H9 (cell line): ENCODE results near the gene KLF13. TPM values are rescaled to one million over a fixed set of nuclear protein-coding genes. Genes with fewer than 3 reads are reported as not detected.

Experiments used
- DNase-seq: peaks from one replicate; pipeline ENCODE4 v3.0.0-alpha.2; 2017
- H2AFZ ChIP-seq: one replicate; pipeline ENCODE4 v1.6.1; 2013; ENCODE audit warnings: mild to moderate bottlenecking, low read length, control low read depth, moderate library complexity
- H2AK5ac ChIP-seq: 2 replicates; pipeline ENCODE4 v1.6.1; 2013; ENCODE audit warnings: low read length, control low read depth, mixed read lengths; ENCODE audit not compliant: insufficient read length
- H2BK120ac ChIP-seq: one replicate; pipeline ENCODE4 v1.6.1; 2013; ENCODE audit warnings: low read depth, mild to moderate bottlenecking, low read length, control low read depth, inconsistent platforms; ENCODE audit not compliant: poor library complexity, severe bottlenecking
- H2BK12ac ChIP-seq: 2 replicates; pipeline ENCODE4 v1.6.1; 2013; ENCODE audit warnings: low read length, control low read depth, mixed read lengths, low read depth; ENCODE audit not compliant: insufficient read length
- H2BK15ac ChIP-seq: 2 replicates; pipeline ENCODE4 v1.6.1; 2013; ENCODE audit warnings: low read depth, low read length, control low read depth
- H2BK20ac ChIP-seq: one replicate; pipeline ENCODE4 v1.6.1; 2013; ENCODE audit warnings: low read depth, mild to moderate bottlenecking, low read length, control low read depth, inconsistent platforms; ENCODE audit not compliant: poor library complexity, severe bottlenecking
- H2BK5ac ChIP-seq: 2 replicates; pipeline ENCODE4 v1.6.1; 2013; ENCODE audit warnings: low read length, control low read depth, mixed read lengths; ENCODE audit not compliant: insufficient read length
- H3K14ac ChIP-seq: 2 replicates; pipeline ENCODE4 v1.6.1; 2013; ENCODE audit warnings: low read length, control low read depth; ENCODE audit not compliant: insufficient read depth
- H3K18ac ChIP-seq: 2 replicates; pipeline ENCODE4 v1.6.1; 2013; ENCODE audit warnings: low read depth, mild to moderate bottlenecking, mixed read lengths, low read length, control low read depth; ENCODE audit not compliant: insufficient read length
- H3K23ac ChIP-seq: 2 replicates; pipeline ENCODE4 v1.6.1; 2013; ENCODE audit warnings: low read length, control low read depth, mixed read lengths, low read depth; ENCODE audit not compliant: insufficient read length
- H3K23me2 ChIP-seq: 2 replicates; pipeline ENCODE4 v1.6.1; 2013; ENCODE audit warnings: low read depth, mild to moderate bottlenecking, mixed read lengths, low read length, control low read depth; ENCODE audit not compliant: insufficient read length, poor library complexity, severe bottlenecking
- H3K27ac ChIP-seq: 2 replicates; pipeline ENCODE4 v1.5.1; 2013; ENCODE audit warnings: low read length, control low read depth, mixed read lengths, low read depth; ENCODE audit not compliant: insufficient read length
- H3K27me3 ChIP-seq: 2 replicates; pipeline ENCODE4 v1.6.1; 2013; ENCODE audit warnings: low read length, control low read depth, inconsistent platforms; ENCODE audit not compliant: insufficient read depth
- H3K4ac ChIP-seq: 2 replicates; pipeline ENCODE4 v1.6.1; 2013; ENCODE audit warnings: low read depth, mild to moderate bottlenecking, control low read depth, inconsistent platforms, low read length, moderate library complexity
- H3K4me1 ChIP-seq: 2 replicates; pipeline ENCODE4 v1.6.1; 2013; ENCODE audit warnings: low read length, control low read depth, inconsistent platforms; ENCODE audit not compliant: insufficient read depth
- H3K4me2 ChIP-seq: 2 replicates; pipeline ENCODE4 v1.6.1; 2013; ENCODE audit warnings: low read length, control low read depth, mixed read lengths; ENCODE audit not compliant: insufficient read length, insufficient read depth
- H3K56ac ChIP-seq: 2 replicates; pipeline ENCODE4 v1.6.1; 2013; ENCODE audit warnings: low read depth, mild to moderate bottlenecking, mixed read lengths, low read length, control low read depth; ENCODE audit not compliant: insufficient read length
- H3K79me1 ChIP-seq: 2 replicates; pipeline ENCODE4 v1.6.1; 2013; ENCODE audit warnings: low read depth, mild to moderate bottlenecking, moderate library complexity, low read length, control low read depth, inconsistent platforms; ENCODE audit not compliant: insufficient read depth, poor library complexity, severe bottlenecking
- H3K79me2 ChIP-seq: 2 replicates; pipeline ENCODE4 v1.6.1; 2013; ENCODE audit warnings: low read length, control low read depth, inconsistent platforms; ENCODE audit not compliant: insufficient read depth
- H3K9ac ChIP-seq: 2 replicates; pipeline ENCODE4 v1.6.1; 2013; ENCODE audit warnings: low read length, control low read depth, mixed read lengths; ENCODE audit not compliant: insufficient read length; ENCODE audit errors: extremely low read depth
- H3K9me3 ChIP-seq: one replicate; pipeline ENCODE4 v1.6.1; 2013; ENCODE audit warnings: low read depth, low read length, inconsistent platforms; ENCODE audit not compliant: control insufficient read depth
- H3T11ph ChIP-seq: one replicate; pipeline ENCODE4 v1.6.1; 2013; ENCODE audit warnings: mild to moderate bottlenecking, low read length, control low read depth, inconsistent platforms
- H4K20me1 ChIP-seq: one replicate; pipeline ENCODE4 v1.6.1; 2013; ENCODE audit not compliant: control insufficient read depth, insufficient read length, insufficient read depth
- H4K5ac ChIP-seq: 2 replicates; pipeline ENCODE4 v1.6.1; 2013; ENCODE audit warnings: low read depth, mild to moderate bottlenecking, mixed read lengths, low read length, control low read depth; ENCODE audit not compliant: insufficient read length
- H4K8ac ChIP-seq: replicated peaks from 2 replicates; pipeline ENCODE4 v1.6.1; 2013; ENCODE audit warnings: low read length, control low read depth, mixed read lengths, low read depth; ENCODE audit not compliant: insufficient read length
- H4K91ac ChIP-seq: 2 replicates; pipeline ENCODE4 v1.6.1; 2013; ENCODE audit warnings: low read depth, mild to moderate bottlenecking, moderate library complexity, mixed read lengths, low read length, control low read depth; ENCODE audit not compliant: insufficient read length
- H3K27ac Mint-ChIP-seq, 3 experiments: 2 replicates in 2 of 3; 3 replicates in 1 of 3; pipeline ENCODE4 v1.8.0; 2020 to 2021; ENCODE audit warnings: mixed read lengths in 3 of 3, mild to moderate bottlenecking in 1 of 3, moderate library complexity in 1 of 3
- H3K27me3 Mint-ChIP-seq: 2 replicates; pipeline ENCODE4 v1.8.0; 2021; ENCODE audit warnings: low read depth, mild to moderate bottlenecking, moderate library complexity, mixed read lengths
- H3K36me3 Mint-ChIP-seq, 3 experiments: 2 replicates in 2 of 3; 3 replicates in 1 of 3; pipeline ENCODE4 v1.8.0; 2020 to 2021; ENCODE audit warnings: low read depth in 3 of 3, mixed read lengths in 3 of 3; ENCODE audit not compliant: insufficient read depth in 1 of 3
- H3K4me1 Mint-ChIP-seq, 2 experiments: 2 replicates each; pipeline ENCODE4 v1.8.0; 2020; ENCODE audit warnings: mixed read lengths in 2 of 2
- H3K4me3 Mint-ChIP-seq, 2 experiments: 2 replicates in 1 of 2; 3 replicates in 1 of 2; pipeline ENCODE4 v1.8.0; 2020 to 2021; ENCODE audit warnings: mild to moderate bottlenecking in 2 of 2, mixed read lengths in 2 of 2, moderate library complexity in 1 of 2
- H3K9me3 Mint-ChIP-seq, 2 experiments: 2 replicates in 1 of 2; 3 replicates in 1 of 2; pipeline ENCODE4 v1.8.0; 2020; ENCODE audit warnings: mild to moderate bottlenecking in 2 of 2, mixed read lengths in 2 of 2, moderate library complexity in 1 of 2
- WGBS: extraction: QIAGEN DNeasy Blood & Tissue Kit; methylation state at CpG from one replicate; pipeline ENCODE4 v1.1.7; 2013; ENCODE audit warnings: missing lambda C conversion rate, low lambda C conversion rate, mixed read lengths; ENCODE audit not compliant: insufficient read length; ENCODE audit errors: extremely low coverage; 5-methylcytosine and 5-hydroxymethylcytosine counted together
- total RNA-seq: library from RNA; stranded (reverse); gene quantifications from 2 replicates; pipeline ENCODE4 v1.2.1, GENCODE V29; 2021
- TF ChIP-seq, protein P1 (sequence below): fragments of 200-600 bp; sonication (generic); conservative IDR thresholded peaks from 3 replicates; pipeline ENCODE4 v1.8.0; 2021; ENCODE audit warnings: antibody characterized with exemption, mild to moderate bottlenecking

KLF13 gene
- total RNA-seq, 1 experiment from 2014 or later = 33.4 TPM

DNA sequence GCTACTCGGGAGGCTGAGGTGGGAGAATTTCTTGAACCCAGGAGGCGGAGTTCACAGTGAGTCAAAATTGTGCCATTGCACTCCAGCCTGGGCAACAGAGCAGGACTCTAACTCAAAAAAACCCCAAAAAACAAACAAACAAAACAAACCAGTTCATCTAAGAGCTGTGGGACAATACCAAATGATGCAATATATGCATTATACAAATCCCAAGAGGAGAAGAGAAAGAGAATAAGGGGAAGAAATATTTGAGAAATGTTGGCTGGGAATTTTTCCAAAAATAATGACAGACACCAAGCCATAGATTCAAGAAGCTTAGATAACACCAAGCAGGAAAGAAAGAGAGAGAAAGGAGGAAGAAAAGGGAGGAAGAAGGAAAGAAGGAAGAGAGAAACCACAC, 82.5 kb downstream of the KLF13 start:
- peaks cover 7 to 8% of the 10 kb centered on the region in 2 experiments; a peak in 2 of 4 replicates for H3K4me1 Mint-ChIP-seq
- no peak overlapping the region for H3K4me2 ChIP-seq
- H3K9me3 Mint-ChIP-seq = peaks cover 7 to 8% of the 10 kb centered on the region in 2 experiments; a peak in 4 of 5 replicates
- H3K79me2 ChIP-seq = no peaks in the 10 kb centered on the region
- peaks cover 6% of the 10 kb centered on the region; the same call in 1 of the 2 replicates for H3K27me3 Mint-ChIP-seq
- H2BK5ac ChIP-seq = no peak overlapping the region
- no CpG with 5 or more reads among the region's 2 CpGs for WGBS
- no peak overlapping the region for H3K9ac ChIP-seq
- H2AK5ac ChIP-seq = no peak overlapping the region
- no peak overlapping the region for H4K91ac ChIP-seq
- no peak overlapping the region for H3K14ac ChIP-seq
- H3K27ac ChIP-seq = no peak overlapping the region
- no peak overlapping the region for H4K5ac ChIP-seq
- H3K4ac ChIP-seq = no peak overlapping the region
- no peak overlapping the region for H3K4me3 Mint-ChIP-seq
- H3K36me3 Mint-ChIP-seq = peaks cover 0 to 4% (median 3%) of the 10 kb centered on the region in 3 experiments; a peak in 3 of 7 replicates
- no peaks in the 10 kb centered on the region for H3K79me1 ChIP-seq
- no peak overlapping the region for H2BK15ac ChIP-seq
- no peak overlapping the region for H3K23ac ChIP-seq
- no peak overlapping the region for H3K27ac Mint-ChIP-seq
- H2BK120ac ChIP-seq = no peak overlapping the region
- no peaks in the 10 kb centered on the region for H3K4me1 ChIP-seq
- no peak overlapping the region for H3T11ph ChIP-seq
- no peak overlapping the region for H2AFZ ChIP-seq
- TF ChIP-seq, protein P1, sequence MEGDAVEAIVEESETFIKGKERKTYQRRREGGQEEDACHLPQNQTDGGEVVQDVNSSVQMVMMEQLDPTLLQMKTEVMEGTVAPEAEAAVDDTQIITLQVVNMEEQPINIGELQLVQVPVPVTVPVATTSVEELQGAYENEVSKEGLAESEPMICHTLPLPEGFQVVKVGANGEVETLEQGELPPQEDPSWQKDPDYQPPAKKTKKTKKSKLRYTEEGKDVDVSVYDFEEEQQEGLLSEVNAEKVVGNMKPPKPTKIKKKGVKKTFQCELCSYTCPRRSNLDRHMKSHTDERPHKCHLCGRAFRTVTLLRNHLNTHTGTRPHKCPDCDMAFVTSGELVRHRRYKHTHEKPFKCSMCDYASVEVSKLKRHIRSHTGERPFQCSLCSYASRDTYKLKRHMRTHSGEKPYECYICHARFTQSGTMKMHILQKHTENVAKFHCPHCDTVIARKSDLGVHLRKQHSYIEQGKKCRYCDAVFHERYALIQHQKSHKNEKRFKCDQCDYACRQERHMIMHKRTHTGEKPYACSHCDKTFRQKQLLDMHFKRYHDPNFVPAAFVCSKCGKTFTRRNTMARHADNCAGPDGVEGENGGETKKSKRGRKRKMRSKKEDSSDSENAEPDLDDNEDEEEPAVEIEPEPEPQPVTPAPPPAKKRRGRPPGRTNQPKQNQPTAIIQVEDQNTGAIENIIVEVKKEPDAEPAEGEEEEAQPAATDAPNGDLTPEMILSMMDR = no peak
- no peak overlapping the region for H3K18ac ChIP-seq
- DNase-seq = no peak
- H3K9me3 ChIP-seq = no peaks in the 10 kb centered on the region
- no peaks in the 10 kb centered on the region for H3K27me3 ChIP-seq
- H4K20me1 ChIP-seq = no peaks in the 10 kb centered on the region
- no peak overlapping the region for H2BK20ac ChIP-seq
- H4K8ac ChIP-seq = no peak overlapping the region
- H3K56ac ChIP-seq = no peak overlapping the region
- H3K23me2 ChIP-seq = no peaks in the 10 kb centered on the region
- H2BK12ac ChIP-seq = no peak overlapping the region
